WTC11 (cell line): Measurements from ENCODE around the gene PRRG2.

Source experiments
- ELF4 ChIP-seq: sonication (generic); formaldehyde crosslinking; IDR thresholded peaks from 2 replicates; pipeline ENCODE4 v1.8.1; 2022; ENCODE audit warnings: low read depth, mild to moderate bottlenecking, moderate library complexity, missing genetic modification reagents
- ZBTB21 ChIP-seq: sonication (generic); formaldehyde crosslinking; IDR thresholded peaks from 2 replicates; pipeline ENCODE4 v1.8.1; 2023; ENCODE audit warnings: mild to moderate bottlenecking, missing genetic modification reagents, borderline replicate concordance
- TF ChIP-seq, protein P1 (sequence below): sonication (generic); formaldehyde crosslinking; IDR thresholded peaks from 2 replicates; pipeline ENCODE4 v1.8.1; 2022; ENCODE audit warnings: low read depth, missing genetic modification reagents, borderline replicate concordance

DNA sequence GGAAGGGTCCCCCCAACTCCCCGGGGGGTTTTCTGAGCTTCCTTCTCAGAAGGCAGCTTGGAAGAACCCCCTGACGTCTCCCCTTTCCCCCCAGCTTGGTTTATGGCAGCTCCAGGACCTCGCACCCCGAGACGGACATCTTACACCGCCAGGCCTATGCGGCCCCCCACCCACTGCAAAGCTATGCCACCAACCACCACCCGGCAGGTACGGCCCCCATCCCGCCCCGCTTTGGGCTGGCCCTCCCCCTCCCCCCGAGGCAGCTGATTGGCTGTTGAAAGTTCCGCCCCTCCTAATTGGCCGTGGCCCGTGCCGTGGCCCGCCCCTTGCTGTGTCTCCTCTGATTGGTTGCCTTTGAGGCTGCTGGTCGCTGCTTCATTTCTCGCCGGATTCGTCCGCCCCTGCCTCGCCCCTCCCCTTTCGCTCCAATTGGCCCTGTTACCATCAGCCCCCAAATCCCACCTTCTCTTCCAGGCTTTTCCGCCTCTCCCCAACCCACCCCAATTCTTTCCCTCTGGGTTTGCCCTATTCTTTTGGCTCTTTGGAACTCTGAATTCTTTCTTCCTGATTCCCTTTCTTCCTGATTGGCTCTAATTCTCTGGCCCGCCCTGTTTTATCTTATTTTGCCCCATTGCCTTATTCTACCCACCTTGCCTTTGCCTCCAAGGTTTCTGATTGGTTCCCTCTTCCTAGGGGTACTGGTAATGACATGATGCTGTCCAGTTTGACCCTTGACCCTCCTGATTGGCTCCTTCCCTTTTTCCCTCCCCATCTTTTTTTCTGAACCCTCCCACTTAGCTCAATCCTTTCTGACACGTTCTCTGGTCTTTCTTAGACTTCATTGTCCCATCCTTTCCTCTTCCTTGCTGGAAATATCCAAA, 12.4 kb downstream of the PRRG2 start:
- TF ChIP-seq, protein P1, sequence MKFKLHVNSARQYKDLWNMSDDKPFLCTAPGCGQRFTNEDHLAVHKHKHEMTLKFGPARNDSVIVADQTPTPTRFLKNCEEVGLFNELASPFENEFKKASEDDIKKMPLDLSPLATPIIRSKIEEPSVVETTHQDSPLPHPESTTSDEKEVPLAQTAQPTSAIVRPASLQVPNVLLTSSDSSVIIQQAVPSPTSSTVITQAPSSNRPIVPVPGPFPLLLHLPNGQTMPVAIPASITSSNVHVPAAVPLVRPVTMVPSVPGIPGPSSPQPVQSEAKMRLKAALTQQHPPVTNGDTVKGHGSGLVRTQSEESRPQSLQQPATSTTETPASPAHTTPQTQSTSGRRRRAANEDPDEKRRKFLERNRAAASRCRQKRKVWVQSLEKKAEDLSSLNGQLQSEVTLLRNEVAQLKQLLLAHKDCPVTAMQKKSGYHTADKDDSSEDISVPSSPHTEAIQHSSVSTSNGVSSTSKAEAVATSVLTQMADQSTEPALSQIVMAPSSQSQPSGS: no peak
- TF ChIP-seq ZBTB21 (CRISPR knock-in tag): no peak
- TF ChIP-seq ELF4 (CRISPR knock-in tag): no peak
